Prostate gland (tissue), 2 donors: ENCODE measurements around the gene NPVF. TPM values are rescaled to one million over a fixed set of nuclear protein-coding genes. Genes with fewer than 3 reads are reported as not detected.

Experiments used
- DNase-seq: peaks from one replicate; pipeline ENCODE4 v3.0.0-alpha.2; 2019; ENCODE audit warnings: low spot score
- H3K27ac ChIP-seq, 2 donors: fragments of 200-600 bp; sonication (generic); 2 replicates each; pipeline ENCODE4 v1.5.1; 2017 to 2019
- H3K27me3 ChIP-seq: fragments of 200-600 bp; sonication (generic); replicated peaks from 2 replicates; pipeline ENCODE4 v1.5.1; 2019; ENCODE audit not compliant: insufficient read depth
- H3K36me3 ChIP-seq, 2 donors: fragments of 200-600 bp; sonication (generic); 1 replicate in 1 of 2; 2 replicates in 1 of 2; pipeline versions ENCODE4 v1.5.1 to v1.8.1; 2017 to 2019
- H3K4me1 ChIP-seq: fragments of 200-600 bp; sonication (generic); replicated peaks from 2 replicates; pipeline ENCODE4 v1.5.1; 2019
- H3K4me3 ChIP-seq, 2 donors: fragments of 200-600 bp; sonication (generic); 2 replicates each; pipeline ENCODE4 v1.5.1; 2017 to 2019
- H3K9me3 ChIP-seq: fragments of 200-600 bp; sonication (generic); 2 replicates; pipeline ENCODE4 v1.5.1; 2017
- CTCF ChIP-seq, 4 experiments: fragments of 200-600 bp in 2 of 4; fragments of 450-650 bp in 2 of 4; sonication (generic) in 2 of 4; IDR thresholded peaks; 1 replicate in 3 of 4; 2 replicates in 1 of 4; pipeline ENCODE4 v1.5.1; 2016 to 2019; ENCODE audit warnings: antibody characterized with exemption in 4 of 4, mild to moderate bottlenecking in 2 of 4, moderate library complexity in 2 of 4
- POLR2A ChIP-seq: fragments of 450-650 bp; IDR thresholded peaks from one replicate; pipeline ENCODE4 v1.6.1; 2016; ENCODE audit warnings: antibody characterized with exemption, mild to moderate bottlenecking
- POLR2AphosphoS5 ChIP-seq: sonication (generic); formaldehyde crosslinking; IDR thresholded peaks from one replicate; pipeline ENCODE4 v1.6.1; 2017; ENCODE audit warnings: antibody characterized with exemption
- WGBS: methylation state at CpG from one replicate; pipeline ENCODE4 v1.1.5; 2018; 5-methylcytosine and 5-hydroxymethylcytosine counted together
- intact Hi-C: fragments of 100-400 bp; cut with DNase I; formaldehyde crosslinking; loops from one replicate; pipeline ENCODE4 v1.14.2; 2022
- small RNA-seq, 2 donors: library from RNA; depleted of rRNA; stranded (forward); fragments of <200 nt; gene quantifications; one replicate each; pipeline ENCODE3, GENCODE V24; 2016
- total RNA-seq, 2 donors: library from RNA; depleted of rRNA; stranded (reverse); fragments of >200 nt; gene quantifications; one replicate each; pipeline ENCODE4 v1.1.0, GENCODE V29; 2016

NPVF gene
- total RNA-seq, 2 donors from 2014 or later, result not detected

GRCh38 chr7:25179771-25180591, 48.3 kb downstream of the NPVF start:
- H3K4me1 ChIP-seq, result no peaks in the 10 kb centered on the region
- no peaks in the 10 kb centered on the region for H3K9me3 ChIP-seq
- WGBS, result under 1% methylated on average over 49 of the region's 74 CpGs
- DNase-seq, result peak; percentile 85
- peak overlapping the region; percentile 68 to 85 for H3K27ac ChIP-seq
- H3K27me3 ChIP-seq, result no peaks in the 10 kb centered on the region
- peak overlapping the region; percentile 71 to 88 for H3K4me3 ChIP-seq
- H3K36me3 ChIP-seq, result no peaks in the 10 kb centered on the region
- intact Hi-C loops, result no loop called here
- TF ChIP-seq POLR2AphosphoS5, result peak; percentile 65
- no peak for TF ChIP-seq POLR2A
- TF ChIP-seq CTCF (IDR thresholded peaks at IDR 0.05), result peak; percentile 57 to 85 (median 74)

- Histone ChIP-seq H3K27me3 (no peaks in the 10 kb centered on the region), H3K9me3 (no peaks in the 10 kb centered on the region), H3K27ac (peak overlapping the region in 1 of 2 donors; percentile 85), H3K4me1 (no peaks in the 10 kb centered on the region), H3K36me3 (no peaks in the 10 kb centered on the region), H3K4me3 (peak overlapping the region; percentile 71 to 88)
- intact Hi-C loops, result no loop called here
- WGBS, result 78% methylated on average over 9 of the region's 9 CpGs
- TF ChIP-seq POLR2A, result no peak
- TF ChIP-seq CTCF (IDR thresholded peaks at IDR 0.05), result no peak
- TF ChIP-seq POLR2AphosphoS5, result no peak
- no peak for DNase-seq
These were observed 49.0 kb downstream of the NPVF start for GRCh38 chr7:25179325-25179724.

Small RNA genes within 50 kb of the gene (small RNA-seq; reads per million reads assigned to genes)
- 0 reads per million in 2 donors for gene RF00012

Other genes starting within 250 kb of the NPVF start
- gene OSBPL3, start 248.3 kb downstream of the NPVF start, total RNA-seq, result 1 to 10 TPM; 3.1 to 6.3 TPM
- gene CYCS, start 103.2 kb downstream of the NPVF start, total RNA-seq, result 10 to 100 TPM; 36.3 to 36.6 TPM